ENCODE results near the gene DOK5. TPM values are rescaled to one million over a fixed set of nuclear protein-coding genes. Genes with fewer than 3 reads are reported as not detected.

Gene DOK5
- total and polyA plus RNA-seq, 2 of the 4 experiments (the other 2 are of a cell fraction): 2.8 to 3.9 TPM

DNA sequence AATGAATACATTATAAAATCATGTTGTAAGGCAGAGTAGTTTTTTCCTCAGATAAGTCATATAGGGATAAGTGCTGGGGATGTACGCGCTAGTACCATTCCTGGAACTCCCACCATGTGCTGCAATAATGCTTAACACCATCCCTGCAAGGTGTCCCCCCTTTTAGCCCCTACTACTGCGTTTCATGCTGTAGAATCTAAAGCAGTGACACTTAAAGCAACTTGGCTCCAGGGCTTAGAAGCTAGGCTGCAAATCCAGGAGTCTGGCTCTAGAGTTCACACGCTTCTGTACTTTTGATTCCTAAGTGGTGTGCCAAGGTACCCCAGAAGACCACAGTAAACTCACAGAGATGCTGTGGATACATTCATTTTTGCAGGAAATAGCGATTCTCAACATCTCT is 183.1 kb downstream of the DOK5 start:
- H3K9me1 ChIP-seq (ENCODE audit: insufficient read depth, low read length): no peaks in the 10 kb centered on the region
- no peak overlapping the region for H2AK5ac ChIP-seq (ENCODE audit: low read depth, low read length)
- no peak overlapping the region for H3K4ac ChIP-seq (ENCODE audit: low read depth, low read length)
- H2BK20ac ChIP-seq (ENCODE audit: low read depth, low read length): no peak overlapping the region
- in situ Hi-C loops (cut with MboI; ENCODE audit: low sequenced_read_pairs) (no loop called here), dilution Hi-C loops (cut with HindIII; ENCODE audit: low sequenced_read_pairs, unreplicated experiment) (no loop called here), intact Hi-C loops (cut with micrococcal nuclease) (loop anchor here (10.0 kb wide), 1 partner anchor 1686 kb away; no protein-coding TSS in a partner anchor)
- DNase-seq (no peak), ATAC-seq (ENCODE audit: low read depth) (no peak)
- H3K18ac ChIP-seq (ENCODE audit: low read depth, low read length): no peak overlapping the region
- H4K5ac ChIP-seq (ENCODE audit: low read depth, low read length): no peak overlapping the region
- CTCF ChIA-PET: no interaction called here
- POLR2A ChIA-PET (ENCODE audit: unreplicated experiment): no interaction called here
- no peak overlapping the region for H2AK9ac ChIP-seq (replicated peaks; ENCODE audit: low read depth, low read length, poor library complexity)
- WGBS, 2 experiments (ENCODE audit: extremely low coverage in 2 of 2, insufficient read length in 1 of 2): no CpG with 5 or more reads among the region's 5 CpGs
- H2BK120ac ChIP-seq (ENCODE audit: low read depth, low read length): no peak overlapping the region
- H3K27me3 ChIP-seq (ENCODE audit: control insufficient read depth, insufficient read depth, low read length): no peaks in the 10 kb centered on the region
- H3K56ac ChIP-seq (ENCODE audit: extremely low read depth, insufficient read depth, low read length): no peak overlapping the region
- H4K8ac ChIP-seq (ENCODE audit: low read depth in 2 of 2, low read length in 2 of 2): no peak overlapping the region
- H3K9ac ChIP-seq (ENCODE audit: low read depth, low read length): no peak overlapping the region
- no peak overlapping the region for H4K91ac ChIP-seq (ENCODE audit: insufficient read depth, low read depth, low read length)
- no peaks in the 10 kb centered on the region for H3K9me3 ChIP-seq (ENCODE audit: control insufficient read depth, insufficient read depth, low read length)
- H3K4me3 ChIP-seq (ENCODE audit: insufficient read depth, low read depth, low read length): no peak overlapping the region
- no peak overlapping the region for H3K14ac ChIP-seq (replicated peaks; ENCODE audit: low read depth, low read length)
- no peaks in the 10 kb centered on the region for H3K4me1 ChIP-seq (ENCODE audit: control insufficient read depth, insufficient read depth, low read length)
- H3K36me3 ChIP-seq (ENCODE audit: control insufficient read depth, insufficient read depth, low read length): no peaks in the 10 kb centered on the region
- H3K27ac ChIP-seq (ENCODE audit: insufficient read depth, low read length): no peak overlapping the region
- no peak overlapping the region for H2BK15ac ChIP-seq (ENCODE audit: low read depth, low read length)
- no peak for TF ChIP-seq USF2 (IDR thresholded peaks at IDR 0.05; ENCODE audit: low read depth, low read length)
- no peak for TF ChIP-seq RAD21 (IDR thresholded peaks at IDR 0.05; ENCODE audit: low read length)
- TF ChIP-seq FOS (IDR thresholded peaks at IDR 0.05; ENCODE audit: low read depth, low read length): no peak
- TF ChIP-seq MAFK (IDR thresholded peaks at IDR 0.05; ENCODE audit: low read depth, low read length): no peak
- no peak for TF ChIP-seq BHLHE40 (IDR thresholded peaks at IDR 0.05; ENCODE audit: low read depth, low read length)
- TF ChIP-seq POLR2A (IDR thresholded peaks at IDR 0.05; ENCODE audit: low read depth, low read length): no peak
- TF ChIP-seq CHD1 (IDR thresholded peaks at IDR 0.05; ENCODE audit: low read depth, low read length): no peak
- TF ChIP-seq MXI1 (IDR thresholded peaks at IDR 0.05; ENCODE audit: borderline replicate concordance, low read depth, low read length): no peak
- no peak for TF ChIP-seq CTCF (conservative IDR thresholded peaks at IDR 0.05; ENCODE audit: low read depth, low read length)
- no peak for TF ChIP-seq SMC3 (IDR thresholded peaks at IDR 0.05; ENCODE audit: low read depth, low read length)
- TF ChIP-seq, protein P1, sequence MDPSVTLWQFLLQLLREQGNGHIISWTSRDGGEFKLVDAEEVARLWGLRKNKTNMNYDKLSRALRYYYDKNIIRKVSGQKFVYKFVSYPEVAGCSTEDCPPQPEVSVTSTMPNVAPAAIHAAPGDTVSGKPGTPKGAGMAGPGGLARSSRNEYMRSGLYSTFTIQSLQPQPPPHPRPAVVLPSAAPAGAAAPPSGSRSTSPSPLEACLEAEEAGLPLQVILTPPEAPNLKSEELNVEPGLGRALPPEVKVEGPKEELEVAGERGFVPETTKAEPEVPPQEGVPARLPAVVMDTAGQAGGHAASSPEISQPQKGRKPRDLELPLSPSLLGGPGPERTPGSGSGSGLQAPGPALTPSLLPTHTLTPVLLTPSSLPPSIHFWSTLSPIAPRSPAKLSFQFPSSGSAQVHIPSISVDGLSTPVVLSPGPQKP (IDR thresholded peaks at IDR 0.05; ENCODE audit: borderline replicate concordance, low read depth, low read length): no peak
- no peak for TF ChIP-seq RCOR1 (IDR thresholded peaks at IDR 0.05; ENCODE audit: insufficient replicate concordance, low read length)
- no peak for TF ChIP-seq MAZ (IDR thresholded peaks at IDR 0.05; ENCODE audit: borderline replicate concordance, low read depth, low read length)
- TF ChIP-seq CEBPB (IDR thresholded peaks at IDR 0.05; ENCODE audit: low read depth, low read length): no peak
- TF ChIP-seq RFX5 (IDR thresholded peaks at IDR 0.05; ENCODE audit: low read depth, low read length): no peak
- TF ChIP-seq NFE2L2 (IDR thresholded peaks at IDR 0.05; ENCODE audit: low read depth, low read length): no peak
- no peak overlapping the region for H2AFZ ChIP-seq (replicated peaks; ENCODE audit: low read length, poor library complexity)
- H3K4me2 ChIP-seq (ENCODE audit: low read depth, low read length): no peak overlapping the region
- no peaks in the 10 kb centered on the region for H3K79me1 ChIP-seq (ENCODE audit: low read depth in 1 of 2, low read length in 2 of 2)
- no peak overlapping the region for H2BK5ac ChIP-seq (ENCODE audit: low read depth, low read length, poor library complexity, severe bottlenecking)
- no peak overlapping the region for H3K23ac ChIP-seq (ENCODE audit: low read depth, low read length)
- H4K20me1 ChIP-seq (ENCODE audit: insufficient read depth, low read length): no peaks in the 10 kb centered on the region
- BruUV-seq (replicated peaks): no TSS peak
